NCI-H146 treated with DMSO at 0.1 percent for 48 hours (cell line): ENCODE measurements around the gene ADAMTS7.
"Not testable (repeated sequence)": the region's sequence is repeated elsewhere in the genome, so short reads cannot be mapped to it uniquely, and the experiment has no call there.

Source experiments
- DNase-seq: peaks from one replicate; lab custom pipeline; 2025; ENCODE audit not compliant: unreplicated experiment; lab: John Stamatoyannopoulos, UW

The ADAMTS7 gene

DNA sequence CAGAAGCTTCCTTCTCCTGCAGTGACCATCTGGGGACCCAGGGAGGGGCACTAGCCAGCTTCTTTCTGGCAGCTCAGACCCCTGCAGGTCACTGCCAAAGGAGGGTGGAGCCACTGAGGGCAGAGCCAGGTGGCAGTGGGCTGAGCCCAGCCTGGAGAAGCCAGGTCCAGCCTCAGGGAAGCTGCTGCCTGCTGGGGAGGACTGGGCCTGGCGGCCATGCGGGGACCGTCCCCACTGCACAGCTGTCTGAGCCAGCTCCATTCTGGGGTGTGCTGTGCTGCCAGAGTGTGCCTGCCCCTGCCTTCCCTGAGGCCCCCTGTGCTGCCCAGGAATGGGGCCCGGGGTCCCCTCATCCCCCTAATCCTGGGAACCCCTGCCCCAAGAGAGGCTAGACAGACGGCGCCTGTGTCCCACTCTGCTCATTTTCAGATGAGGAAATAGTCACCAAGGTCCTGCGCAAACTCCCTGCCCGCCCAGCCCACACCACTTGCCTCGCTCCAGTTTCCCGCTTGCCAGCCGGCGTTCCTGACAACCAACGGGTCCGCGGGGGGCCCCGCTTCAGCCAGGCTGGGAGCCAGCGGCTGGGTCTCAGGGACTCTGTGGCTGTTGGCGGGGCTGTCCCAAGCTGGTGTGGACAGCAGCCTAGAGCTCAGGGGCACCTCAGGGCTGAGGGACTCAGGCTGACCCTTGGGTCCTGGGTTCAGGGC, 46.0 kb downstream of the ADAMTS7 start:
- not testable (repeated sequence) for DNase-seq

DNA sequence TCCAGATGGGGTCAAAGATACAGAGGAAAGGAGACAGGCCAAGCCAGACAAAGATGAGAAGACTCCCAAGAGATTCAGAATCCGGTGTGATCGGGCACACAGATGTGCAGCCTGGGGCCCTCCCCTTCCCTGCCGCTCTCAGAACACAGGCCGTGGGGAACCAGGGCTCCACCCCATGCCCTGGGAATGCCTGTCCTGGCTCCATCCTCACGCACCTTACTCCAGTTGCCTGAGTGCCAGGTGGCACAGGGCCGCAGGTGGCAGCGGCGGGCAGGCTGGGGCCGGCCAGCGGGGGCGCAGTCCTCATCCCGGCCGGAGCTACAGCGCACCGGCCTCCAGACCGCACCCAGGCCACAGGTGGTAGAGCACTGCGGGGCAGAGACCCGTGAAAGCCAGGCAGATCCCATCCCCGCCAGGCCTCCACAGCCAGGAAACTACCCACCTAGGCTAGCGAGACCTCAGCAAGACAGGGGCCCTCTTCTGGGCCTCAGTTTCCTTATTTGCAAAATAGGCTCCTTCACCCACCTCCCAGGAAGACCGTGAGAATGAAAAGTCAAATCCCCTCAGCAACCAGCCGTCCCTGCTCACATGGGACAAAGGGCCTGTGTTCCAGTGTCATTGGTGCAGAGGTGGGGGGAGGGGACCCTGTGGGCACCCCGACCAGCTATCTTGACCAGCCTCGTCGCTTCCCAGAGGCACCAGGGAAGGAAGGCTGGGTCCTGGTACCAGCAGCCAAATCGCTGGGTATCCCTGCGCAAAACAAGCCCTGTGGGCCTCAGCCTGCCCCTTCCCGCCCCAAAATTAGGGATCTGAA, 46.7 kb downstream of the ADAMTS7 start:
- not testable (repeated sequence) for DNase-seq

DNA sequence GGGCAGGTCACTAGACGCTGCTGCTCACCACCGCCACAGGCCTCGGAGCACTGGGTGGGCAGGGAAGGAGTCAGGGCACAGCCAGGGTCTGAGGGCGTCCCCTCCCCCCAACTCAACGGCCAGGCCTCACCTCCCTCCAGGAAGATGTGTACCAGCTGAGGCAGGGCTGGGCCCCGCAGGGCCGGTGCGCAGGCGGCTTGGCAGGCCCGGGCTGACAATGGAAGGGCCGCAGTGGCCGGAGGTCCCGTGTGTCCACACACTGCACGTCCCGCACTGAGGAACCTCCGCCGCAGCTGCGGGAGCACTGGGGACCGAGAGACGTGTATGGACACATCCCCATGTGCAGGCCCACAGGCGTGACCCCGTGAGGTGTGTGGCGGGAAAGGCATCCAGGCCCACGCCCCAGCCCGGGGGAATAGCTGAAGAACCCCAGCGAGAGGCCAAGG, 47.4 kb downstream of the ADAMTS7 start:
- no peak for DNase-seq

DNA sequence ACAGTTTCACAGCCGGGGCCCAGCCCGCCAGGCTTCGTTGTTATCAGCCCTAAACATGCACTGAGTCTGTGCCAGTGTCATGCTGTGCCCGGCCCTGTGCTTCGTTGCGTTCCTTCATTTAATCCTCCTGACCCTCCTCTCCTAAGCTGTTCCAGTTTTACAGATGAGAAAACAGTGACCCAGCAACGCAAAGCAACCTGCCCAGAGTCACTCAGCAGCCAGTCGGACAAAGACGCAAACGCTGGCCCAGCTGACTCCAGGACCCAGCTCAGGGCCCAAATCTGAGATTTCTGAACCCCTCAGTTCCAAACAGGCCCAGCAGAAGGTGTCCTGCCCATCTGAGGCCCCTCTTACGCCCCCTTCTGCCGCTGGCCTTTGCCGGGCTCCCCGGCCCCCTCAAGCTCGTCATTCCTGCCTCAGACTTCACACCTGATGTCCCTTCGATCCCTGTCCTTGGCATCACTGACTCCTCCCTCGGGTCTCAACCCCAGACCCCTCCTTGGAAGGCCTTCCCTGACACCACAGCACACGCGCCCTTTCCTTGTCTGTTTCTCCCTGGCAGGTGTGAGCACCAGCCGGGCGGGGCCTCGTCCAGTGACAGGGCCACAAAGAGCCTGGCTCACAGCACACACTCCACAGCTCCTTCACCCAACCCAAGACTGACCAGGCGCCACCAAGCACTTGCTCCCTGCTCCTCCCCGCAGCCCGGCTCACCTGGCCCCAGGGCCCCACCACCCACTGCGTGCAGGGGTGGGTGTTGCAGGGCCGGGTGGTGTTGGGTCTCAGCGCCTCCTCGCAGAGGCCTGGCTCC, 48.1 kb downstream of the ADAMTS7 start:
- no peak for DNase-seq

DNA sequence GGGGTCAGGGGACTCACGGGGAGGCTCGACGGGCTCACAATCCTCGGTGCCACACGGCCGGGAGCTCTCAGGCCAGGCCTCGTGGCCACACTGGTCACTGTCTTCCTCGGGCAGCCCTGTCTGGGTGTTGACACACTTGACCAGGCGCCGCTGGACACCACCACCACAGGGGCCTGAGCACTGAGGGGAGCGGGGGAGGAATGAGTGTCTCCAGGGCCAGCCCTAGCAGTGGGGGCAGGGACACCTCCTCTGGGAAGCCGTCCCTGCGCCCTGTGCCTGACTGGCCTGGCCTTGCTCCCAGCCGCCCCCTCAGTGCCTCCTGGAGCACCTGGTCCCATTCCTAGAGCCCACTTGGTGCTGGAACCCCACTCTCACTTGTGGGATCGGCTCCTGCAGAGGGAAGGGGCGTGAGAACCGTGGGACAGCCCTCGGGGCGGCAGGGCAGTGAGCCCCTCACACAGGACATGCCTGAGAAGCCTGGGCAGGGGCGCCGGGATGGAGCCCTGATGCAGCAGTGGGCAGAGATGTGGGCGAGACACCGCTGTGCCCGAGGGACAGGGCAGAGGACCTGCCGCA, 48.8 kb downstream of the ADAMTS7 start:
- not testable (repeated sequence) for DNase-seq

DNA sequence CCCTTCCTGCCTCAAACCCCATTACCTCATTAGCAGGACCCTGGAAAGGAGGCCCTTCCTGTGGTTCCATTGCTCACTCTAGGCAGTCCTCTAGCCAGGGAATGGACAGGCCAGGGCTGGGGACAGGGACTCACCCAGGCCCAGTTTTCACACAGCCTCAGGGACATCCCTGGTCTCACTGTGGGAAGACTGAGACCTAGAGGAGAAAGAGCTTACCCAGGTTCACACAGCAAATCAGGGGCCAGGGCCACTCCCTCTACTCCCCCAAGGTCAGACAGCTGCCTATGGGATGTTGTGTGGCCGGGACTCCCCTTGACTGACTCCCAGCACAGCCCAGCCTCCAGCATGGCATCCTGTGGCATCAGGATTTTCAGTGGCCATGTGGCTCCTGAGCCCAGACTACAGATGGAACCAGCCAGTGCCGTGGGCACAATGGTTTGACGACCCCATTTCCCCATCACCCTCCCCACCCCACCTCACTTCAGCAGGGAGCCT, 49.3 kb downstream of the ADAMTS7 start:
- no peak for DNase-seq

DNA sequence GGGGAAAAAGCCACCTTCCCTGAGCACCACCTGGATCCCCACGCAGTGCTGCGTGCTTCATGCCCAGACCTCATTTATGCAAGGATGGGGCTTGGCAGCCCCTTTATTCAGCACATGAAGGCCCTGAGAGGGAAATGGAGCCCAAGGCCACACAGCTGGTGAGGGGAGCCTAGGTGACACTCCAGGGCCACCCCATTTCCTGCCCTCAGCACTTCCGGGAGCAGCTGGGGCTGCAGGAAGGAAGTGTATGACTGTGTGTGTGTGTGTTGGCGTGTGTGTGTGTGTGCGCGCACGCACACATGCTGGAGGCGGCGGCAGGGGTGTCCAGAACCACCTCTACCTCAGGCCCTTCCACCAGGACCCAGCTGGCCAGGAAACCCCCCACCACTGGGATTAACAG, 49.8 kb downstream of the ADAMTS7 start:
- not testable (repeated sequence) for DNase-seq

DNA sequence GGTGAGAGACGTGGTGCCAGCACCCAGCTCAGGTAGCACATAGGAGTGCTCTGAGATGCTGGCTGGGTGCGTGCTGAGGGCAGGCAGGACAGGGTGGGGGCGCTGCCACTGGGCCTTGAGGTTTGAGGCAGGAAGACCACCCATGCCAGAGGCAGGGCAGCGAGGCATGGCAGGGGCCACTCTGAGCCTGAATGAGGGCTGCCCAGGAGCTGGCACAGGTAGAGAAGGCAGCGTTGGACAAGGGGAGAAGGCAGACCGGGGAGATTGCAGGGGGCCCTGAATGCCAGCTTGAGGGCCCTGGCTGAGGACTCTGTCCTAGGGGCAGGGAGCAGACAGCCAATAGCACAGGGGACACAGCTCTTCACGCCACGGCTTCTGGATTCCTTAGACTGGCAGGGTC, 50.2 kb downstream of the ADAMTS7 start:
- DNase-seq = no peak

DNA sequence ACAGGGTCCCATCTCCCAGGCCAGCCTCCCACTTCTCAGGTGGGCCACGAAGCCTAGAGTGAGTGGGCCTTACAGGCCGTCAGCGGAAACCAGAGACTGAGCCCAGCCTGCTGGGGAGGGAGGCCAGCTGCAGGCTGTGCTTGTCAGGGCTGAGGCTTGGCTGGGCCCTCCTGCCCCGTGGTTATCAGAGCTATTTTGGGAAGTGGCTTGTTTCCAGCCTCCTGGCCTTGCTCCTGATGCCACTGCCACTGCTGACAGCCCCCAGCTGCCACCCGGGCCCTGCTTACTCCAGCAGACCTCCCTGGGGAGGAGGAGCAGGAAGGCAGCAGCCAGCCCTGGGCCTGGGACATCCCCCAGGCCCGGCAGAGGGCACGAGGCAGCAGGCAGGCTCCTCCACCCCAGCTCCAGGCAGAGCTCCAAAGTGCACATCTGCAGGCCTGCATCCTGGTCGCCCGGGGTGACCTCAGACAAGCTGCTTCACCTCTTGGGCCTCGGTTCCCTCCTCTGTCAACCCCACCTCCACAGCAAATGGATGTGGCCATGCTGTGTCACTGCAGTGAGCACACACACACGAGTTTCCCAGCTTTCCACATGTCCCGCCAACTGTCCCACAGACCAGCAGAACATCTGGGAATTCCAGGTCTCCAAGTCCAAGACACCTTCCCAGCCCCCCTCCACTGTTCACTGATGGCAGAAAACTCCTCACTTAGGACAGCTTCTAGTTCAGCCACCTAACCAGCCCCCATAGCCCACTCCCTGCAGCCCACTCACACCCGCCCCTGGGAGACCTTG, 51.0 kb downstream of the ADAMTS7 start:
- not testable (repeated sequence) for DNase-seq

DNA sequence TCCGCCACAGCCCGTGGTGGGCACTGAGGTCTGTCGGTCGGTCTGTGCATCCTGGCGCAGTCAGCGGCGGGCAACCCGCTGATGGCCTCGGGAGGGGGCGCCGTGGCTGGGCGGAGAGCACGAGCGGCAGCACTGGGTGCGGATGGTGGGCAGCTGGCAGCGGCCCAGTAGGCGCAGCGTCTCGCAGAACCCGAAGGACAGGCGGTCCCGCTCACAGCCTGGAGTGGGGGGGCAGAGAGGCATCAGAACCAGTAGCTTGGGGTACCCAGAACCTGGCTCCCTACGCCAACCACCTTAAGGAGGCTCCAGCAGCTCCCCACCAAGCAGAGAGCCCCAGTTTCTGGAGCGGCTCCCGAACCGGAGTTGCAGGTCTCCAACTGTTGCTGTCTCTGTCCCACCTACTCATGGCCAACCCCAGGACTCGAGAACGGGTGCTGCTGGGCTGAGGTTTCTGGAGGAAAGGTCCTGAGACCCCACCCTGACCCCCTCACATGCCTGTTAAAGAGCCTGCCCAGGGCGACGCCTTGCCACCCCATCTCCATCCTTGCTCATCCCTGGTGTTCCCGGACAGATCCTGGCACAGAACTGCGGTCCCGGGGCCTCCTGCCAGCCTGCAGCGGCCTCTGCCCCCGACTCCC, 51.8 kb downstream of the ADAMTS7 start:
- not testable (repeated sequence) for DNase-seq

DNA sequence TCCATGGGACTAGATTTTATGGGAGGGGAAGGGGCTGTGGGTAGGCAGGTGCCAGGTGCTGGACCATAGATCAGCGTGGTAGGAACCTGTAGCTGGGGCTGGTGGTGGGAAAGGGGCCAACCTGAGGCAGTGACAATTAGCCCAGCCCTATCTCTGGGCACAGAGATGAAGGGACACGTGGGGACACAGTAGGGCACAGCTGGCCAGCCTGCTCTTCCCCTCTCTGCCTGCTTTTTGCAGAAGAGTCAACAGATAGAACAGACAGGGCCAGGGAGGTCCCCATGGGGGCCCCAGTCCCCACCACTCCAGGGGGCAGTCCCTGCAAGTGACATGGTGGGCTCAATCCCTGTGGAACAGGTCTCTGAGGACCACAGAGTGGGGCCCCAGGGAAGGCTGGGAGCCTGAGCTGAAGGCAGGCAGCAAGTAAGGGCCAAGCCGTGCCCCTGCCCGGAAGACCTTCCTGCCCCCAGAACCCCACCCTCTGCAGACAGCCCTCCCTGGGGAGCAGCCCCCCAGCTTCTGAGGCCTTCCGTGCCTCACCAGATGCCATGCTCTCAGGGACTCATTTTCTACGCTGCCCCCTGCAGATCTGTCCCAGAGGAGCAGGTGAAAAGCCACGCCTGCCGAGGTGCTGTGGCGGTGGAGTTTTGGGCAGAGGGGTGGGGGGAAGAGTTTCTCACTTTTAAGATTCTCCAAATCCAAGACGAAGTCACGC, 52.6 kb downstream of the ADAMTS7 start:
- DNase-seq = not testable (repeated sequence)

DNA sequence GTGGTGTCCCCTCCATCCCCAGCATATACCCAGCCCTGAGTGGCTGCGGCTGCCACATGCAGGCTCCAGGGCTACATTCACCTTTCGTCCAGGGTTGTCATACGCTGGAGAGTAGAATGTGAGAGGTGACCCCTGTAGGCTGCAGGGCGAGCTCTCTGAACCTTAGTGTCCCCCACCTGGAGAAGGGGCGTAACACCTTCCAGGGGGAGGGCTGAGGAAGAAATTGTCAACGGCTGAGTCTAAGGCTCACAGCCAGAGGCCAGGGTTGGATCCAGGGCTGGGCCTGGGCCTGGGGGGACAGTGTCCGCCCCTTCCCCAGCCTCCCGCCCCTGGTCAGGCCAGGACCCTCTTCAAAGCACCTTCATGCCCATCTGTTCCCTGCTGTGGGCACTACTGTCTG, 53.2 kb downstream of the ADAMTS7 start:
- DNase-seq = not testable (repeated sequence)

DNA sequence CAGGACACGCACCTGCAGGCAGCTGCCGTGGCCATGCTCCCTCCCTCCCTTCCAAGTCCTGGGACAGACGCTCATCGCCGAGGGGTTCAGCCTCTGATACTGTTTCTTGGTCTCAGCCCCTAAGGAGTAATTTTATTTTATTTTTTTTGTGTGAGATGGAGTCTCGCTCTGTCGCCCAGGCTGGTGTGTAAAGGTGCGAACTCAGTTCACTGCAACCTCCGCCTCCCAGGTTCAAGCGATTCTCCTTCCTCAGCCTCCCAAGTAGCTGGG, 53.7 kb downstream of the ADAMTS7 start:
- DNase-seq = no peak

DNA sequence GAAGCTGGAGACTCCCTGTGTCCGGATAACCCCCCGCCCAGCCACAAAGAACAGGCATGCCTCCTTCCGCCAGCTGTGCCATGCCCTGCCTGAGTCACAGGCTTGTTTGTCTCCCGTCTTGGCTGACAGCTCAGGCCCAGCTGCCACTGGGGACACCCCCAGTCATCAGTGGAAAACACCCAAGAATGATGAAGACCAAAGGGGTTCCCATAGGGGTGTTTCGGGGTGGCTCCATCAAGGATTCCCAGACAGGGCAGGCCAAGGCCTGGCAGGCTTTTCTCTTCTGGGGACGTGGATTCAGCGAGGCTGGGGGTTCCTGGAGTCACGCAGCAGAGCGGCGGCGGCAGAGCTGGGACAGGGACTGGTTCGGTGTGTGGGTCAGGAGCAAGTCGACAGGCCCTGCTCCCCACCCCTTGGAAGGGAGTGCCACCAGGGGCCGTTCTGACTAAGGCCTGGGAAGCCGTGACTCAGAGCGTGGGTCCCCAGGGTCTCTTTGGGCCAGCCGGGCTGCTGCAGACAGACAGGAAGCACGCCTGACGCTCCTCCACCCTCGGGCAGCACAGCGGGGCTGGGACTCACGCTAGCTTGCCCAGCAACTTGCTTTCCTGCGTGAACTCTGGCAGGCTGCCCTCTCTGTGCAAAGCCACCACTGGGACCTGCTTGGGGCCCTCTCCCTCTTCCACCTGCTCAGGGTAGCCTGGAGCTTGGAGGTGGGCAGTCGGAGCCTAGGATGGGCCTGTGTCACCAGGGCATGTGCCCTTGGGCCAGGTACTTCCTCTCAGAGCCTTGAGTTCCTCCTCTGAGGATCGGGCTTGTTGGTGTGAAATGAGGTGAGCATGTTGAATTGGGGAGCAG, 54.3 kb downstream of the ADAMTS7 start:
- DNase-seq = not testable (repeated sequence)

DNA sequence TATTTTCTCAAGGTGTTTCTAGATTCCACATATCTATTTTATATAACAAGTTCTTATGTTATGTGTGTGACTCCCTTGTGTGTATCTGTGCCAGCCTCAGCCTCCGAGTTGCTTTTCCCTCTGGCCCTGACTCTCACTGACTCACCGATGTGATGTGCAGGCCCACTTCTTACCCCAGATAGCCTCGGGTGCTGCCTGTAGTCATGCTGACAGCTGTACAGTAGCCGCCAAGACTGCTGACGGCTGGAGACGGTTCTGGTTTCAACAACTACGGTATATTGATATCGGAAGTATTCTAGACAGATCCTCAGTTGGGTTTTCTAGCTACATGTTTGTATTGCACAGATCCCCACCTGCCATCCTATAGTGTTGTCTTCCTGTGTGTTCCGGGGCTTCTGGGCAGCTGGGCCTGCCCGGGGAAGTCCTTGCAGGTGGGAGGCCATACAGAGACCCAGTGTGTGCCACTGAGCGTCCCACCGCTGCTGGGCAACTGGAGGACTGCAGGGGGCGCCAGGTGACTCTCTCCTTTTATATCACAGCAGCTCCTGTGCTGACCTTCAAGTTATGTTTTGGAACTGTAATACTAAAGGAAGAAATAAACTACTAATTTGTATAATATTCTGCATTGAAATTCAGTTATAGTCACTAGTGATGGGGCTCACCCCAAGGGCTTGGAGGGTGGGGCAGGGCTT, 55.2 kb downstream of the ADAMTS7 start:
- not testable (repeated sequence) for DNase-seq

DNA sequence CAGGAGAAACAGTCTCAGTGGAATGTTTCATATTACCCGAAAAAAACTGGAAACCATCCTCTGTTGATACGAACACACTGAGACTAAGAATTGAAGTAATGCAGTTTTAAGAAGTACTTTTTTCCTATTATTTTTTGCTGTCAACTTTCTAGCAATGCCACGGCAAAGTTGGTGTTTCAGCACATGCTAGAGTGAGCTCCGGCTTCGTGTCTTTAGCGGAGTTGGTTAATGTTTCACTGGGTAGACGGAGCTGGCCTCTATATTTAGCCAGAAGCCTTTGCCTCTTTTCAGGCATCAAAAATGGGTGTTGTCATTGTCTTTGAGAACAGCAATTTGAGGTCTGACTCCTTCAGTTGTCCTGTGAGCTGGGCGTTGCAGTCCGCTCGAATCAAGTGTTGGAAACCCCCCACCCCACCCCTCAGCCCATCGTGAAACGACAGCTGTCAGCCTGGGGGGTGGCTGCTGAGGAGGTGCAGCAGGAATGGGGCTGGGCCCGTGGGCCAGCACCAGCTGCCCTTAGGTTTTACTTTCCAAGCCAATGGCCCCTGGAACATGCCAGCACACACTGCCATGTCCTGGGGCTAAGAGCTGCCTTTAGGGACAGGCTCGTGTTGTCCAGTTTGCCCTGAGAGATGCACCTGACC, 56.5 kb downstream of the ADAMTS7 start:
- not testable (repeated sequence) for DNase-seq
